ENCODE measurements around the gene DENND10.

DNA sequence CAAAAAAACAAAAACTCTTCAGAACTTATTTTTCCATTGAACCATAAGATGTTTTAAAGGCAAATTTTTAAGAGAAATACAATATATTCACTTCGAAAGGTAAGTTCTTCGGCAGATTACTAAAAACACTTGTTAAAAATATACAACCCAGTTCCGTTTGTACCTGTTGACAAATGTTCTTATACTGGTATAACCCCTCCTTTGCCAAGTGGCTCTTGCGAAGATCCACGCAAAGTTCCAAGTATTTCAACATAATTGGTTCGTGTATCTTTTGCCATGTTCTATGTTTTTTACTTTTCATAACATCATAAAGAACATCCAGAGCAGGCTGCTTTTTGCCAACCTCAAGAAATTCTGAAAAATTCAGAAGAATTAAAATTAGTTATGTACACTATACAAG lies 30.3 kb upstream of the DENND10 start:
- TF ChIP-seq EZH2 (IDR thresholded peaks at IDR 0.05): no peak
- TF ChIP-seq POLR2AphosphoS5 (IDR thresholded peaks at IDR 0.05; ENCODE audit: borderline replicate concordance, low read depth, low read length): no peak
